NCI-H748 treated with DMSO at 0.1 percent for 48 hours (cell line): ENCODE data around the gene LRMDA.

Experiments used
- DNase-seq: peaks from one replicate; lab custom pipeline; 2025; lab: John Stamatoyannopoulos, UW

LRMDA gene

GRCh38 chr10:75924309-75924902 lies 493.0 kb downstream of the LRMDA start:
- no peak for DNase-seq

GRCh38 chr10:75925999-75926398 lies 494.6 kb downstream of the LRMDA start:
- no peak for DNase-seq

- no peak for DNase-seq
Measured at GRCh38 chr10:75926763-75927162, 495.3 kb downstream of the LRMDA start.

- no peak for DNase-seq
Measured at GRCh38 chr10:75928231-75928630, 496.8 kb downstream of the LRMDA start.

- no peak for DNase-seq
Measured at GRCh38 chr10:75929630-75930161, 498.3 kb downstream of the LRMDA start.

- DNase-seq, result no peak
Measured at GRCh38 chr10:75932921-75933320, 501.5 kb downstream of the LRMDA start.

- no peak for DNase-seq
Measured at GRCh38 chr10:75935240-75935639, 503.8 kb downstream of the LRMDA start.

- DNase-seq, result peak; percentile 39
Measured at GRCh38 chr10:75935650-75936400, 504.4 kb downstream of the LRMDA start.

- no peak for DNase-seq
Measured at GRCh38 chr10:75936841-75937240, 505.4 kb downstream of the LRMDA start.

- no peak for DNase-seq
Measured at GRCh38 chr10:75937823-75938222, 506.4 kb downstream of the LRMDA start.

GRCh38 chr10:75938380-75939122 lies 507.1 kb downstream of the LRMDA start:
- DNase-seq, result no peak

GRCh38 chr10:75939541-75939940 lies 508.1 kb downstream of the LRMDA start:
- DNase-seq, result no peak

GRCh38 chr10:75940742-75941141 lies 509.3 kb downstream of the LRMDA start:
- no peak for DNase-seq

GRCh38 chr10:75941223-75941801 lies 509.9 kb downstream of the LRMDA start:
- peak; percentile 27 for DNase-seq

- DNase-seq, result no peak
Measured at GRCh38 chr10:75944061-75944460, 512.6 kb downstream of the LRMDA start.

GRCh38 chr10:75948583-75948982 lies 517.2 kb downstream of the LRMDA start:
- DNase-seq, result no peak

GRCh38 chr10:75950307-75950706 lies 518.9 kb downstream of the LRMDA start:
- no peak for DNase-seq

GRCh38 chr10:75950997-75951589 lies 519.7 kb downstream of the LRMDA start:
- no peak for DNase-seq

GRCh38 chr10:75951627-75952026 lies 520.2 kb downstream of the LRMDA start:
- no peak for DNase-seq

GRCh38 chr10:75952093-75952492 lies 520.7 kb downstream of the LRMDA start:
- DNase-seq, result no peak

- no peak for DNase-seq
Measured at GRCh38 chr10:75954486-75954885, 523.1 kb downstream of the LRMDA start.

- no peak for DNase-seq
Measured at GRCh38 chr10:75955973-75956502, 524.6 kb downstream of the LRMDA start.
